ENCODE data around the gene PLA2G5.

DNA sequence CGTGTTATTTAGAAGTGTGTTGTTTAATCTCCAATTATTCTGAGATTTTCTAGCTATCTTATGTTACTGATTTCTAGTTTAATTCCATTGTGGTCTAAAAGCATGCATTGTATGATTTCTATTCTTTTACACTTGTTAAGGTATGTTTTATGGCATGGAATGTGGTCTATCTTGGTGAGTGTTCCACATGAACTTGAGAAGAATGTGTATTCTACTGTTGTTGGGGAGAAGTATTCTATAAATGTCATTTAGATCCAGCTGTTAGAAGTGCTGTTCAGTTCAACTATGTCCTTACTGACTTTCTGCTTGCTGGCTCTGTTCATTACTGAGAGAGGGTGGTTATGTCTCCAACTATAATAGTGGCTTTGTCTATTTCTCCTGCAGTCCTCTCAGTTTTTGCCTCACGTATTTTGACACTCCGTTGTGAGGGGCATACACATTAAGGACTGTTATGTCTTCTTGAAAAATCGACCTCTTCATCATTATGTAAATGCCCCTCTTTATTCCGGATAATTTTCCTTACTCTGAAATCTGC, 12.0 kb upstream of the PLA2G5 start:
- TF ChIP-seq, protein P1, sequence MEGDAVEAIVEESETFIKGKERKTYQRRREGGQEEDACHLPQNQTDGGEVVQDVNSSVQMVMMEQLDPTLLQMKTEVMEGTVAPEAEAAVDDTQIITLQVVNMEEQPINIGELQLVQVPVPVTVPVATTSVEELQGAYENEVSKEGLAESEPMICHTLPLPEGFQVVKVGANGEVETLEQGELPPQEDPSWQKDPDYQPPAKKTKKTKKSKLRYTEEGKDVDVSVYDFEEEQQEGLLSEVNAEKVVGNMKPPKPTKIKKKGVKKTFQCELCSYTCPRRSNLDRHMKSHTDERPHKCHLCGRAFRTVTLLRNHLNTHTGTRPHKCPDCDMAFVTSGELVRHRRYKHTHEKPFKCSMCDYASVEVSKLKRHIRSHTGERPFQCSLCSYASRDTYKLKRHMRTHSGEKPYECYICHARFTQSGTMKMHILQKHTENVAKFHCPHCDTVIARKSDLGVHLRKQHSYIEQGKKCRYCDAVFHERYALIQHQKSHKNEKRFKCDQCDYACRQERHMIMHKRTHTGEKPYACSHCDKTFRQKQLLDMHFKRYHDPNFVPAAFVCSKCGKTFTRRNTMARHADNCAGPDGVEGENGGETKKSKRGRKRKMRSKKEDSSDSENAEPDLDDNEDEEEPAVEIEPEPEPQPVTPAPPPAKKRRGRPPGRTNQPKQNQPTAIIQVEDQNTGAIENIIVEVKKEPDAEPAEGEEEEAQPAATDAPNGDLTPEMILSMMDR (IDR thresholded peaks at IDR 0.05; ENCODE audit: low read depth, low read length, poor library complexity, severe bottlenecking): no peak
- TF ChIP-seq EZH2phosphoT487 (IDR thresholded peaks at IDR 0.05; ENCODE audit: borderline replicate concordance, low read length): no peak
